HepG2 (cell line): ENCODE results near the gene EMC9. TPM values are rescaled to one million over a fixed set of nuclear protein-coding genes. Genes with fewer than 3 reads are reported as not detected.
A peak's percentile ranks its signal among the peaks of the same experiment; 100 is the strongest.

Experiments
- BRCA1 ChIP-seq: sonication (generic); formaldehyde crosslinking; IDR thresholded peaks from 2 replicates; pipeline ENCODE4 v1.4.0; 2020; ENCODE audit warnings: missing genetic modification reagents
- FOXA1 ChIP-seq, 2 experiments: fragments of 450-650 bp in 1 of 2; sonication (generic) in 1 of 2; formaldehyde crosslinking in 1 of 2; IDR thresholded peaks; 2 replicates each; pipeline versions ENCODE4 v1.4.0 to v1.6.1; 2016 to 2020; ENCODE audit warnings: missing genetic modification reagents in 1 of 2
- GFI1 ChIP-seq: sonication (generic); formaldehyde crosslinking; IDR thresholded peaks from 2 replicates; pipeline ENCODE4 v1.5.0; 2020; ENCODE audit warnings: missing genetic modification reagents, mild to moderate bottlenecking, borderline replicate concordance
- PHF8 ChIP-seq: sonication (generic); formaldehyde crosslinking; IDR thresholded peaks from 2 replicates; pipeline ENCODE4 v1.5.0; 2020; ENCODE audit warnings: missing genetic modification reagents
- PRPF4 ChIP-seq: fragments of 200-400 bp; formaldehyde crosslinking; IDR thresholded peaks from 2 replicates; pipeline ENCODE4 v1.6.1; 2016; ENCODE audit warnings: low read length, low read depth; ENCODE audit not compliant: poor library complexity, severe bottlenecking
- RFX1 ChIP-seq: fragments of 450-650 bp; IDR thresholded peaks from 2 replicates; pipeline ENCODE4 v1.6.1; 2017
- RFX3 ChIP-seq: IDR thresholded peaks from 2 replicates; pipeline ENCODE4 v1.6.1; 2016; ENCODE audit warnings: missing biosample characterization, missing genetic modification reagents
- RFX5 ChIP-seq: IDR thresholded peaks from 2 replicates; pipeline ENCODE4 v1.6.1; 2011; ENCODE audit warnings: low read depth, low read length, improper control_type of control experiment
- RORA ChIP-seq: sonication (generic); formaldehyde crosslinking; IDR thresholded peaks from 2 replicates; pipeline ENCODE4 v1.5.0; 2020; ENCODE audit warnings: mild to moderate bottlenecking, missing genetic modification reagents, moderate library complexity
- RXRA ChIP-seq: sonication (generic); formaldehyde crosslinking; IDR thresholded peaks from 2 replicates; pipeline ENCODE4 v1.5.1; 2020; ENCODE audit warnings: missing genetic modification reagents
- ZC3H4 ChIP-seq: sonication (generic); formaldehyde crosslinking; IDR thresholded peaks from 2 replicates; pipeline ENCODE4 v1.4.0; 2020; ENCODE audit warnings: missing genetic modification reagents, borderline replicate concordance
- ZEB1 ChIP-seq: IDR thresholded peaks from 2 replicates; pipeline ENCODE4 v1.6.1; 2012; ENCODE audit warnings: mild to moderate bottlenecking, low read depth, inconsistent platforms; ENCODE audit not compliant: insufficient replicate concordance
- ZNF12 ChIP-seq: sonication (generic); formaldehyde crosslinking; IDR thresholded peaks from 2 replicates; pipeline ENCODE4 v1.5.0; 2020; ENCODE audit warnings: missing genetic modification reagents
- ZNF292 ChIP-seq: sonication (generic); formaldehyde crosslinking; IDR thresholded peaks from 2 replicates; pipeline ENCODE4 v1.8.1; 2022; ENCODE audit warnings: mild to moderate bottlenecking, low read depth, missing genetic modification reagents, borderline replicate concordance
- ZNF367 ChIP-seq: sonication (generic); formaldehyde crosslinking; IDR thresholded peaks from 2 replicates; pipeline ENCODE4 v1.4.0; 2020; ENCODE audit warnings: missing genetic modification reagents, borderline replicate concordance
- ZNF431 ChIP-seq: sonication (generic); formaldehyde crosslinking; IDR thresholded peaks from 2 replicates; pipeline ENCODE4 v1.9.0; 2022; ENCODE audit warnings: missing genetic modification reagents, low read depth, mild to moderate bottlenecking, borderline replicate concordance
- ZNF510 ChIP-seq: sonication (generic); formaldehyde crosslinking; IDR thresholded peaks from 2 replicates; pipeline ENCODE4 v1.4.0; 2020; ENCODE audit warnings: low read depth, mild to moderate bottlenecking, missing genetic modification reagents
- ZNF546 ChIP-seq: sonication (generic); formaldehyde crosslinking; conservative IDR thresholded peaks from 2 replicates; pipeline ENCODE4 v1.8.1; 2023; ENCODE audit warnings: mild to moderate bottlenecking, missing genetic modification reagents
- polyA plus RNA-seq, 8 experiments: library from polyadenylated mRNA; depleted of rRNA in 3 of 8; stranded (reverse) in 7 of 8; unstranded in 1 of 8; fragments of >200 nt; fragmentation: Illumina TruSeq in 4 of 8; extraction: Trizol in 4 of 8; gene quantifications; 2 replicates each; pipeline versions ENCODE4 v1.2.1 to v1.2.3, GENCODE V29; 2011 to 2016; ENCODE audit warnings: low read depth in 4 of 8, missing spikeins in 1 of 8, mixed read lengths in 1 of 8; ENCODE audit not compliant: insufficient read depth in 1 of 8
- total RNA-seq, 5 experiments: library from RNA; depleted of rRNA; stranded (reverse); fragments of >200 nt; fragmentation: Illumina TruSeq; extraction: Trizol; gene quantifications; 2 replicates each; pipeline ENCODE4 v1.2.3, GENCODE V29; 2016; ENCODE audit warnings: low read depth in 1 of 5
- TF ChIP-seq, protein P1 (sequence below): sonication (generic); formaldehyde crosslinking; IDR thresholded peaks from 2 replicates; pipeline ENCODE4 v1.5.1; 2020; ENCODE audit warnings: missing genetic modification reagents, mild to moderate bottlenecking, borderline replicate concordance
- TF ChIP-seq, protein P2 (sequence below): sonication (generic); formaldehyde crosslinking; IDR thresholded peaks from 2 replicates; pipeline ENCODE4 v1.4.0; 2020; ENCODE audit warnings: mild to moderate bottlenecking, missing genetic modification reagents
- TF ChIP-seq, protein P3 (sequence below): sonication (generic); formaldehyde crosslinking; IDR thresholded peaks from 2 replicates; pipeline ENCODE4 v1.9.0; 2021; ENCODE audit warnings: missing genetic modification reagents, borderline replicate concordance
- TF ChIP-seq, protein P4 (sequence below): sonication (generic); formaldehyde crosslinking; IDR thresholded peaks from 2 replicates; pipeline ENCODE4 v1.5.0; 2020; ENCODE audit warnings: missing genetic modification reagents

EMC9 gene
- total and polyA plus RNA-seq, 2 of the 13 experiments (the other 11 are each of a cell fraction or from before 2014, with no cell fraction given) = 60.5 to 78.7 TPM

DNA sequence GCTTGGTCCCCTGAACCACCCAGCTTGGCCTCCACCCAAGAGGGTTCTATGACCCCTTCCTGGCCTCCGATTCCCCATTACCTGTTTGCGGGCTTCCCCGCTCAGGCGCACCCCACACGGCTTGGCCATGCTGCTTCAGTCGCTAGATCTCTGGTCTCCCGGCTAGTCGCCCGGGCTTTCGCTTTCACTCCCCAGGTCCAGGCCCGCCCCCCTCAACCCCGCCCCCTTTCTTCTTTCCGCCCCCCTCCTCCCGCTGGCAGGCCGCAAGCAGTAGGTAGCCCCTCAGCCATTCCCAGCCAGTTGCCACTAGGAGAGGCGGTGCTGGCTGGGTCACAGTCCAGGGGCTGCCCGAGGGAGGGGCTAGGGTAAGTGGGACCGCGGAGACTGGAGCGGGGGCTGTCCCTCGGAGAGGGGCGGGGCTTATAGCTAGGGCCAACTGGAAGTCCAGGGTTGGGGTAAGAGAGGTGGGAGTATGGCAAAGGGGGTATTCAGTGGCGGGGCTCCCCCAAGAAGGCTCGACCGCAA, 5.1 kb upstream of the EMC9 start, which contains the start of gene PSME2 (continued):
- TF ChIP-seq ZNF546 = 0 out of 2 replicates have a peak, but pooled peaks have one; percentile 16
- TF ChIP-seq ZNF12 (CRISPR knock-in tag) = 0 out of 2 replicates have a peak, but pooled peaks have one; percentile 10
- peak; percentile 77 for TF ChIP-seq ZNF292 (CRISPR knock-in tag)
- TF ChIP-seq ZC3H4 (CRISPR knock-in tag) = no peak
- TF ChIP-seq ZNF431 (CRISPR knock-in tag) = no peak
- TF ChIP-seq, protein P1, sequence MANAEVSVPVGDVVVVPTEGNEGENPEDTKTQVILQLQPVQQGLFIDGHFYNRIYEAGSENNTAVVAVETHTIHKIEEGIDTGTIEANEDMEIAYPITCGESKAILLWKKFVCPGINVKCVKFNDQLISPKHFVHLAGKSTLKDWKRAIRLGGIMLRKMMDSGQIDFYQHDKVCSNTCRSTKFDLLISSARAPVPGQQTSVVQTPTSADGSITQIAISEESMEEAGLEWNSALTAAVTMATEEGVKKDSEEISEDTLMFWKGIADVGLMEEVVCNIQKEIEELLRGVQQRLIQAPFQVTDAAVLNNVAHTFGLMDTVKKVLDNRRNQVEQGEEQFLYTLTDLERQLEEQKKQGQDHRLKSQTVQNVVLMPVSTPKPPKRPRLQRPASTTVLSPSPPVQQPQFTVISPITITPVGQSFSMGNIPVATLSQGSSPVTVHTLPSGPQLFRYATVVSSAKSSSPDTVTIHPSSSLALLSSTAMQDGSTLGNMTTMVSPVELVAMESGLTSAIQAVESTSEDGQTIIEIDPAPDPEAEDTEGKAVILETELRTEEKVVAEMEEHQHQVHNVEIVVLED = no peak; the same call in none of the 2 replicates
- no peak; the same call in 1 of the 2 replicates for TF ChIP-seq RXRA (CRISPR knock-in tag)
- no peak for TF ChIP-seq FOXA1 (IDR thresholded peaks at IDR 0.05)
- TF ChIP-seq FOXA1 (CRISPR knock-in tag; IDR thresholded peaks at IDR 0.05) = no peak
- no peak for TF ChIP-seq RORA (CRISPR knock-in tag)
- TF ChIP-seq ZNF367 (CRISPR knock-in tag) = no peak
- no peak for TF ChIP-seq BRCA1 (CRISPR knock-in tag)
- TF ChIP-seq ZEB1 = no peak
- peak; percentile 72; the same call in 1 of the 2 replicates for TF ChIP-seq PHF8 (CRISPR knock-in tag)
- TF ChIP-seq, protein P2, sequence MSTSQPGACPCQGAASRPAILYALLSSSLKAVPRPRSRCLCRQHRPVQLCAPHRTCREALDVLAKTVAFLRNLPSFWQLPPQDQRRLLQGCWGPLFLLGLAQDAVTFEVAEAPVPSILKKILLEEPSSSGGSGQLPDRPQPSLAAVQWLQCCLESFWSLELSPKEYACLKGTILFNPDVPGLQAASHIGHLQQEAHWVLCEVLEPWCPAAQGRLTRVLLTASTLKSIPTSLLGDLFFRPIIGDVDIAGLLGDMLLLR (CRISPR knock-in tag) = peak; percentile 17; the same call in 1 of the 2 replicates
- no peak for TF ChIP-seq GFI1 (CRISPR knock-in tag)
- TF ChIP-seq PRPF4 = no peak
- no peak for TF ChIP-seq RFX1
- no peak for TF ChIP-seq RFX5
- no peak for TF ChIP-seq ZNF510 (CRISPR knock-in tag)
- TF ChIP-seq, protein P3, sequence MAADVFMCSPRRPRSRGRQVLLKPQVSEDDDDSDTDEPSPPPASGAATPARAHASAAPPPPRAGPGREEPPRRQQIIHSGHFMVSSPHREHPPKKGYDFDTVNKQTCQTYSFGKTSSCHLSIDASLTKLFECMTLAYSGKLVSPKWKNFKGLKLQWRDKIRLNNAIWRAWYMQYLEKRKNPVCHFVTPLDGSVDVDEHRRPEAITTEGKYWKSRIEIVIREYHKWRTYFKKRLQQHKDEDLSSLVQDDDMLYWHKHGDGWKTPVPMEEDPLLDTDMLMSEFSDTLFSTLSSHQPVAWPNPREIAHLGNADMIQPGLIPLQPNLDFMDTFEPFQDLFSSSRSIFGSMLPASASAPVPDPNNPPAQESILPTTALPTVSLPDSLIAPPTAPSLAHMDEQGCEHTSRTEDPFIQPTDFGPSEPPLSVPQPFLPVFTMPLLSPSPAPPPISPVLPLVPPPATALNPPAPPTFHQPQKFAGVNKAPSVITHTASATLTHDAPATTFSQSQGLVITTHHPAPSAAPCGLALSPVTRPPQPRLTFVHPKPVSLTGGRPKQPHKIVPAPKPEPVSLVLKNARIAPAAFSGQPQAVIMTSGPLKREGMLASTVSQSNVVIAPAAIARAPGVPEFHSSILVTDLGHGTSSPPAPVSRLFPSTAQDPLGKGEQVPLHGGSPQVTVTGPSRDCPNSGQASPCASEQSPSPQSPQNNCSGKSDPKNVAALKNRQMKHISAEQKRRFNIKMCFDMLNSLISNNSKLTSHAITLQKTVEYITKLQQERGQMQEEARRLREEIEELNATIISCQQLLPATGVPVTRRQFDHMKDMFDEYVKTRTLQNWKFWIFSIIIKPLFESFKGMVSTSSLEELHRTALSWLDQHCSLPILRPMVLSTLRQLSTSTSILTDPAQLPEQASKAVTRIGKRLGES (CRISPR knock-in tag) = no peak
- TF ChIP-seq, protein P4, sequence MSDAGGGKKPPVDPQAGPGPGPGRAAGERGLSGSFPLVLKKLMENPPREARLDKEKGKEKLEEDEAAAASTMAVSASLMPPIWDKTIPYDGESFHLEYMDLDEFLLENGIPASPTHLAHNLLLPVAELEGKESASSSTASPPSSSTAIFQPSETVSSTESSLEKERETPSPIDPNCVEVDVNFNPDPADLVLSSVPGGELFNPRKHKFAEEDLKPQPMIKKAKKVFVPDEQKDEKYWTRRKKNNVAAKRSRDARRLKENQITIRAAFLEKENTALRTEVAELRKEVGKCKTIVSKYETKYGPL (CRISPR knock-in tag) = no peak
- TF ChIP-seq RFX3 (CRISPR knock-in tag) = no peak
